HCT116 (cell line): ENCODE measurements around the gene AVPR1B. TPM values are rescaled to one million over a fixed set of nuclear protein-coding genes. Genes with fewer than 3 reads are reported as not detected.

Experiments used
- ATAC-seq: fragments of 200-7000 bp; cut with Tn5 transposase; 2 replicates; pipeline ENCODE4 v1.9.1; 2020; ENCODE audit warnings: mild to moderate bottlenecking, moderate library complexity
- BruUV-seq: library from RNA; stranded (reverse); fragments of 400-500 nt; replicated peaks from 2 replicates; lab custom pipeline; 2021; lab: Mats Ljungman, UMichigan
- CTCF ChIA-PET: fragments of 300-600 bp; sonication (Branson Sonifier 250); formaldehyde crosslinking; loops from one replicate; lab custom pipeline; 2021; ENCODE audit warnings: antibody characterized with exemption; lab: Charles Lee
- POLR2A ChIA-PET: fragments of 300-600, 350-600 bp; sonication (Branson Sonifier 250); formaldehyde crosslinking; loops from one replicate; lab custom pipeline; 2021; ENCODE audit warnings: antibody characterized with exemption; lab: Charles Lee
- RAD21 ChIA-PET, 2 experiments: fragments of 300-600 bp; sonication (Branson Sonifier 250); formaldehyde crosslinking; loops; one replicate each; lab custom pipeline; 2023; ENCODE audit warnings: low total read pairs in 2 of 2; ENCODE audit not compliant: uncharacterized antibody in 2 of 2, unreplicated experiment in 2 of 2, low non-redundant PET in 1 of 2; lab: Charles Lee
- DNase-seq: peaks from one replicate; pipeline ENCODE4 v3.0.0-alpha.2; 2010; ENCODE audit warnings: low read depth, low spot score
- H2AFZ ChIP-seq: fragments of 200-600 bp; shearing (Covaris generic), sonication (generic); 2 replicates; pipeline ENCODE4 v1.6.1; 2017; ENCODE audit warnings: low read depth, mixed run types, mixed read lengths, antibody characterized with exemption, low read length; ENCODE audit not compliant: poor library complexity, severe bottlenecking
- H3K27ac ChIP-seq: 2 replicates; pipeline ENCODE4 v1.5.1; 2012; ENCODE audit warnings: low read depth, low read length
- H3K27me3 ChIP-seq: fragments of 200-600 bp; sonication (generic); 2 replicates; pipeline ENCODE4 v1.6.1; 2016; ENCODE audit warnings: mixed run types, low read length, mixed read lengths; ENCODE audit not compliant: insufficient read depth
- H3K36me3 ChIP-seq, 2 experiments: fragments of 200-500 bp in 1 of 2; fragments of 200-600 bp in 1 of 2; sonication (Bioruptor generic) in 1 of 2; sonication (generic) in 1 of 2; 2 replicates each; pipeline versions ENCODE4 v1.5.1 to v1.6.1; 2014 to 2016; ENCODE audit warnings: low read length in 2 of 2, inconsistent platforms in 1 of 2, mixed read lengths in 1 of 2, mixed run types in 1 of 2; ENCODE audit not compliant: insufficient read depth in 2 of 2, control insufficient read depth in 1 of 2
- H3K4me1 ChIP-seq, 2 experiments: fragments of 200-600 bp in 1 of 2; sonication (generic) in 1 of 2; 2 replicates each; pipeline versions ENCODE4 v1.5.1 to v1.6.1; 2012 to 2017; ENCODE audit warnings: low read length in 2 of 2, inconsistent platforms in 1 of 2, mild to moderate bottlenecking in 1 of 2, mixed read lengths in 1 of 2, mixed run types in 1 of 2, moderate library complexity in 1 of 2; ENCODE audit not compliant: insufficient read depth in 2 of 2, control insufficient read depth in 1 of 2
- H3K4me2 ChIP-seq: fragments of 200-600 bp; sonication (generic); 2 replicates; pipeline ENCODE4 v1.6.1; 2017; ENCODE audit warnings: mixed run types, low read length, mixed read lengths
- H3K4me3 ChIP-seq, 2 experiments: fragments of 200-600 bp in 1 of 2; sonication (generic) in 1 of 2; replicated peaks in 1 of 2; 2 replicates each; pipeline ENCODE4 v1.5.1; 2011 to 2016; ENCODE audit warnings: low read length in 2 of 2, control low read depth in 1 of 2, low read depth in 1 of 2, mild to moderate bottlenecking in 1 of 2, mixed read lengths in 1 of 2, mixed run types in 1 of 2
- H3K79me2 ChIP-seq: fragments of 200-600 bp; sonication (generic); 2 replicates; pipeline ENCODE4 v1.6.1; 2017; ENCODE audit warnings: mild to moderate bottlenecking, mixed run types, low read length, moderate library complexity, mixed read lengths; ENCODE audit not compliant: insufficient read depth
- H3K9ac ChIP-seq: fragments of 200-600 bp; sonication (generic); 2 replicates; pipeline ENCODE4 v1.6.1; 2016; ENCODE audit warnings: low read length, mixed read lengths
- H3K9me2 ChIP-seq: fragments of 200-600 bp; sonication (generic), shearing (Covaris generic); 2 replicates; pipeline ENCODE4 v1.6.1; 2017; ENCODE audit warnings: mixed run types, mild to moderate bottlenecking, moderate library complexity; ENCODE audit not compliant: insufficient read depth
- H3K9me3 ChIP-seq, 2 experiments: fragments of 200-500 bp in 1 of 2; fragments of 200-600 bp in 1 of 2; sonication (Bioruptor generic) in 1 of 2; sonication (generic) in 1 of 2; 2 replicates each; pipeline ENCODE4 v1.6.1; 2014 to 2017; ENCODE audit warnings: low read length in 2 of 2, mixed read lengths in 2 of 2, inconsistent platforms in 1 of 2, low read depth in 1 of 2, mild to moderate bottlenecking in 1 of 2, mixed run types in 1 of 2, moderate library complexity in 1 of 2; ENCODE audit not compliant: control insufficient read depth in 1 of 2, insufficient read depth in 1 of 2
- H4K20me1 ChIP-seq: fragments of 200-600 bp; sonication (generic), shearing (Covaris generic); 2 replicates; pipeline ENCODE4 v1.6.1; 2017; ENCODE audit warnings: mixed run types, mild to moderate bottlenecking, moderate library complexity; ENCODE audit not compliant: insufficient read depth
- ATF3 ChIP-seq: IDR thresholded peaks from 2 replicates; pipeline ENCODE4 v1.6.1; 2012
- CBX3 ChIP-seq: IDR thresholded peaks from 2 replicates; pipeline ENCODE4 v1.6.1; 2012; ENCODE audit warnings: low read depth
- CTCF ChIP-seq, 3 experiments: fragments of 200-600 bp in 1 of 3; sonication (generic) in 1 of 3; IDR thresholded peaks in 2 of 3; conservative IDR thresholded peaks in 1 of 3; 2 replicates each; pipeline ENCODE4 v1.5.1; 2012 to 2017; ENCODE audit warnings: low read depth in 2 of 3, low read length in 2 of 3, antibody characterized with exemption in 1 of 3, borderline replicate concordance in 1 of 3, control low read depth in 1 of 3, mild to moderate bottlenecking in 1 of 3, mixed read lengths in 1 of 3, mixed run types in 1 of 3, moderate library complexity in 1 of 3; ENCODE audit not compliant: insufficient read depth in 1 of 3
- EGR1 ChIP-seq: IDR thresholded peaks from 2 replicates; pipeline ENCODE4 v1.6.1; 2012; ENCODE audit warnings: low read depth
- ELF1 ChIP-seq: IDR thresholded peaks from 2 replicates; pipeline ENCODE4 v1.6.1; 2012; ENCODE audit warnings: low read depth, borderline replicate concordance
- EZH2 ChIP-seq: fragments of 200-600 bp; sonication (generic); IDR thresholded peaks from 2 replicates; pipeline ENCODE4 v1.6.1; 2017; ENCODE audit warnings: antibody characterized with exemption, mixed run types
- EZH2phosphoT487 ChIP-seq: fragments of 200-600 bp; IDR thresholded peaks from 2 replicates; pipeline ENCODE4 v1.6.1; 2018; ENCODE audit warnings: antibody characterized with exemption, borderline replicate concordance
- JUND ChIP-seq: IDR thresholded peaks from 2 replicates; pipeline ENCODE4 v1.6.1; 2012
- POLR2A ChIP-seq: IDR thresholded peaks from 2 replicates; pipeline ENCODE4 v1.7.0; 2011; ENCODE audit warnings: borderline replicate concordance; ENCODE audit not compliant: insufficient read depth, insufficient read length; ENCODE audit errors: extremely low read depth
- POLR2AphosphoS5 ChIP-seq: IDR thresholded peaks from 2 replicates; pipeline ENCODE4 v1.6.1; 2011; ENCODE audit warnings: mild to moderate bottlenecking, low read depth, low read length, moderate library complexity
- SP1 ChIP-seq: IDR thresholded peaks from 2 replicates; pipeline ENCODE4 v1.6.1; 2012; ENCODE audit warnings: low read depth
- SRF ChIP-seq: IDR thresholded peaks from 2 replicates; pipeline ENCODE4 v1.6.1; 2012; ENCODE audit warnings: low read depth
- ZFX ChIP-seq: fragments of 450-650 bp; IDR thresholded peaks from 2 replicates; pipeline ENCODE4 v1.6.1; 2017
- ZNF274 ChIP-seq: fragments of 200-500 bp; sonication (Bioruptor generic); IDR thresholded peaks from 2 replicates; pipeline ENCODE4 v1.6.1; 2014; ENCODE audit warnings: mild to moderate bottlenecking, low read depth, low read length, inconsistent platforms
- intact Hi-C: fragments of 100-400 bp; cut with micrococcal nuclease; formaldehyde crosslinking; loops from 2 replicates; pipeline ENCODE4 v1.10.0; 2022
- total RNA-seq: library from RNA; stranded (reverse); gene quantifications from one replicate; pipeline ENCODE4 v1.2.1, GENCODE V29; 2021; ENCODE audit not compliant: unreplicated experiment

Gene AVPR1B
- total RNA-seq, 1 experiment from 2014 or later: not detected

GRCh38 chr1:206127336-206127735 lies 10.1 kb upstream of the AVPR1B start:
- POLR2A ChIA-PET: no interaction called here
- no peak overlapping the region for H2AFZ ChIP-seq
- intact Hi-C loops: no loop called here
- H3K79me2 ChIP-seq: no peaks in the 10 kb centered on the region
- no peaks in the 10 kb centered on the region for H3K9me2 ChIP-seq
- H3K4me3 ChIP-seq: no peak overlapping the region
- CTCF ChIA-PET: no interaction called here
- no peaks in the 10 kb centered on the region for H3K9me3 ChIP-seq
- ATAC-seq (no peak), DNase-seq (no peak)
- H3K27ac ChIP-seq: no peak overlapping the region
- no peaks in the 10 kb centered on the region for H3K36me3 ChIP-seq
- no TSS peak for BruUV-seq
- no peak overlapping the region for H3K4me2 ChIP-seq
- RAD21 ChIA-PET: no interaction called here
- no peak overlapping the region for H3K9ac ChIP-seq
- no peaks in the 10 kb centered on the region for H3K4me1 ChIP-seq
- no peaks in the 10 kb centered on the region for H3K27me3 ChIP-seq
- H4K20me1 ChIP-seq: no peaks in the 10 kb centered on the region
- TF ChIP-seq EGR1 (no peak), CTCF (IDR thresholded peaks at IDR 0.05 in 2 of 3, conservative IDR thresholded peaks at IDR 0.05 in 1 of 3; ENCODE audit: borderline replicate concordance in 1 of 3, insufficient read depth in 1 of 3, low read depth in 2 of 3, low read length in 2 of 3) (no peak), SP1 (no peak), EZH2 (no peak), EZH2phosphoT487 (no peak), POLR2A (no peak), ELF1 (no peak), ATF3 (no peak)

DNA sequence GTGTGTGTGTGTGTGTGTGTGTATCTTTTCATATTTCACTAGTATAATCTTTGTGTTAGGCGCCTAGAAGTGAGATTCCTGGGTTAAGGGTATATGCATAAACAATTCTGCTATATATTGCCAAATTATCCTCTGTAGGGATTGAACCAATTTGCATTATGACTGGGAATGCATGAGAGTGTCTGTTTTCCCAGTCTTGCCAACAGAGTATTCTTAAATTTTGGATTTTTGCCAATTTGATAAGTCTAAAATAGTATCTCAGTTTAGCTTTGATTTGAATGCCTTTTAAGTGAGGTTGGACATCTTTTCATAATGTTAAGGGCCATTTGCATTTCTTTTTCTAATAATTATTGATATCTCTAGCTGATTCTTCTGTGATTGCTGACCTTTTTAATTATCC lies 8.2 kb upstream of the AVPR1B start:
- H3K36me3 ChIP-seq: no peaks in the 10 kb centered on the region
- ATAC-seq: no peak
- no peak overlapping the region for H3K4me3 ChIP-seq
- no peak overlapping the region for H3K9ac ChIP-seq
- H2AFZ ChIP-seq: no peak overlapping the region
- H3K27ac ChIP-seq: no peak overlapping the region
- POLR2A ChIA-PET: no interaction called here
- RAD21 ChIA-PET: no interaction called here
- no peaks in the 10 kb centered on the region for H3K9me2 ChIP-seq
- H3K9me3 ChIP-seq: 0 out of 4 replicates have a peak, but pooled peaks cover 0 to 3% of the 10 kb centered on the region in 2 experiments
- intact Hi-C loops: no loop called here
- no peaks in the 10 kb centered on the region for H4K20me1 ChIP-seq
- H3K4me1 ChIP-seq: no peaks in the 10 kb centered on the region
- no peaks in the 10 kb centered on the region for H3K79me2 ChIP-seq
- BruUV-seq: no TSS peak
- H3K27me3 ChIP-seq: no peaks in the 10 kb centered on the region
- H3K4me2 ChIP-seq: no peak overlapping the region
- DNase-seq: no peak
- CTCF ChIA-PET: no interaction called here
- TF ChIP-seq ELF1 (no peak), POLR2AphosphoS5 (no peak), CTCF (IDR thresholded peaks at IDR 0.05 in 2 of 3, conservative IDR thresholded peaks at IDR 0.05 in 1 of 3; ENCODE audit: borderline replicate concordance in 1 of 3, insufficient read depth in 1 of 3, low read depth in 2 of 3, low read length in 2 of 3) (no peak), ZNF274 (no peak), EGR1 (no peak), JUND (no peak), SRF (no peak), POLR2A (no peak), ZFX (no peak), CBX3 (no peak)
